ENCODE results near the gene ASCL2.
"Not testable (repeated sequence)": the region's sequence is repeated elsewhere in the genome, so short reads cannot be mapped to it uniquely, and the experiment has no call there.

The ASCL2 gene

GRCh38 chr11:2296913-2297622 is 26.7 kb upstream of the ASCL2 start:
- no peak for DNase-seq

GRCh38 chr11:2295971-2296912 is 25.9 kb upstream of the ASCL2 start:
- no peak for DNase-seq

GRCh38 chr11:2294926-2295290 is 24.5 kb upstream of the ASCL2 start:
- no peak for DNase-seq

GRCh38 chr11:2293984-2294925 is 23.9 kb upstream of the ASCL2 start:
- no peak for DNase-seq

GRCh38 chr11:2293531-2293971 is 23.2 kb upstream of the ASCL2 start:
- no peak for DNase-seq

- no peak for DNase-seq
Measured at GRCh38 chr11:2290351-2290841, 20.0 kb upstream of the ASCL2 start.

- no peak for DNase-seq
Measured at GRCh38 chr11:2289859-2290258, 19.5 kb upstream of the ASCL2 start.

- no peak for DNase-seq
Measured at GRCh38 chr11:2289350-2289749, 19.0 kb upstream of the ASCL2 start.

GRCh38 chr11:2287091-2287490 is 16.7 kb upstream of the ASCL2 start:
- no peak for DNase-seq

- not testable (repeated sequence) for DNase-seq
Measured at GRCh38 chr11:2286350-2286749, 16.0 kb upstream of the ASCL2 start.

- no peak for DNase-seq
Measured at GRCh38 chr11:2280208-2280607, 9.8 kb upstream of the ASCL2 start.

- DNase-seq = no peak
Measured at GRCh38 chr11:2277933-2278523, 7.6 kb upstream of the ASCL2 start.

- no peak for DNase-seq
Measured at GRCh38 chr11:2277008-2277346, 6.6 kb upstream of the ASCL2 start.

- DNase-seq = no peak
Measured at GRCh38 chr11:2276280-2277007, 6.1 kb upstream of the ASCL2 start.

GRCh38 chr11:2275334-2276279 is 5.2 kb upstream of the ASCL2 start:
- DNase-seq = no peak

- DNase-seq = no peak
Measured at GRCh38 chr11:2273771-2274170, 3.4 kb upstream of the ASCL2 start.

GRCh38 chr11:2273311-2273710 is 2.9 kb upstream of the ASCL2 start:
- DNase-seq = no peak

- no peak for DNase-seq
Measured at GRCh38 chr11:2272946-2273280, 2.5 kb upstream of the ASCL2 start.

GRCh38 chr11:2272228-2272945 is 2.0 kb upstream of the ASCL2 start:
- no peak for DNase-seq
